Measurements from ENCODE around the gene ZNF800. TPM values are rescaled to one million over a fixed set of nuclear protein-coding genes. Genes with fewer than 3 reads are reported as not detected.

The ZNF800 gene
- polyA plus RNA-seq, 1 donor from 2014 or later, result 4.2 TPM

DNA sequence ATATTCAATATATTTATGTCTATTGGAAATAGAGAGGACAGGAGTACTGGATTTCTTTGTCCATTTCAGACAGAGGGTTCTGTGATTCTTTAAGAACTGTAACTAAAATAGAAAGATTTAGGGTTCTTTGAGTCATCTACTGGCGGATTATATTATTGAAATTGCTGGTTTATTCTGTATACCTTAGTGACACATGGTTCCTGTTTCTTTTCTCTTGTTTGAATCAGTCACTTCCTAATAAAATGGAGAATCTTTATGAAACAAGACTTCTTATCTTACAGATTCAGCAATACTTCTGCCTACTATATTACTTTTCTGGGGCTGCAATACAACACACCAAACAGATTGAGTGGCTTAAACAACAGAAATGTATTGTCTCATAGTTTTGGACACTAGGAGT is 20.8 kb upstream of the ZNF800 start:
- Histone ChIP-seq H3K79me2 (replicated peaks; ENCODE audit: insufficient read depth, low read length) (no peaks in the 10 kb centered on the region), H3F3A (ENCODE audit: insufficient read depth, low read length, poor library complexity, severe bottlenecking) (no peaks in the 10 kb centered on the region), H3K4me2 (ENCODE audit: low read length) (no peak overlapping the region), H3K9me3 (ENCODE audit: low read length) (no peaks in the 10 kb centered on the region), H3K9me2 (ENCODE audit: insufficient read depth, low read length) (no peaks in the 10 kb centered on the region), H3K27ac (ENCODE audit: low read length) (no peak overlapping the region), H3K9ac (ENCODE audit: low read length) (no peak overlapping the region), H4K20me1 (ENCODE audit: insufficient read depth) (no peaks in the 10 kb centered on the region), H3K4me3 (ENCODE audit: low read length) (no peak overlapping the region), H3K27me3 (ENCODE audit: insufficient read depth, low read depth, low read length) (no peaks in the 10 kb centered on the region), H3K36me3 (ENCODE audit: insufficient read depth, low read length) (no peaks in the 10 kb centered on the region), H2AFZ (ENCODE audit: low read depth, low read length) (no peak overlapping the region)
- TF ChIP-seq POLR2AphosphoS5 (IDR thresholded peaks at IDR 0.05) (no peak), EZH2 (IDR thresholded peaks at IDR 0.05; ENCODE audit: borderline replicate concordance, insufficient read depth, low read length, poor library complexity, severe bottlenecking) (no peak), EP300 (conservative IDR thresholded peaks at IDR 0.05; ENCODE audit: poor library complexity, severe bottlenecking) (no peak)

DNA sequence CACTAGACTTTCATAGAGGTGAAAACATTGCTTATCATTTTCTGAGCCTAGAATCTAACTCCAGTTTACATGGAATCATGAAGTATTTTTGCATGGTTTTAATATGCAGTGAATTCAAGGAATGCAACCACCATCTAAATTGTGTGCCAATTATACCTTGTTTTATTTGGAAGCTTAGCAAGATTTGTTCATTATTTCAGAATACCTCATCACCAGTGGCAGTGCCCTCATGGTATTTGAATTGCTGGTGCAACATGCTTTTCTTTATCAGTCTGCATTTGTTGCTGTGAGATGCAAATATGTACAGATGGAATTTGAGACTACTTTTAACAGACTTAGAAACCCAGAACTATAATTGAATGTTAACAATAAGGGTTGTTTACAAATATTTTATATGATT is 18.7 kb upstream of the ZNF800 start:
- no peaks in the 10 kb centered on the region for H3K9me3 ChIP-seq (ENCODE audit: low read length)
- no peaks in the 10 kb centered on the region for H4K20me1 ChIP-seq (ENCODE audit: insufficient read depth)
- no peaks in the 10 kb centered on the region for H3F3A ChIP-seq (ENCODE audit: insufficient read depth, low read length, poor library complexity, severe bottlenecking)
- no peak overlapping the region for H2AFZ ChIP-seq (ENCODE audit: low read depth, low read length)
- H3K4me2 ChIP-seq (ENCODE audit: low read length), result no peak overlapping the region
- H3K36me3 ChIP-seq (ENCODE audit: insufficient read depth, low read length), result no peaks in the 10 kb centered on the region
- H3K79me2 ChIP-seq (replicated peaks; ENCODE audit: insufficient read depth, low read length), result no peaks in the 10 kb centered on the region
- H3K4me3 ChIP-seq (ENCODE audit: low read length), result no peak overlapping the region
- TF ChIP-seq RAD21 (conservative IDR thresholded peaks at IDR 0.05) (no peak), POLR2AphosphoS5 (IDR thresholded peaks at IDR 0.05) (no peak), SMC3 (conservative IDR thresholded peaks at IDR 0.05; ENCODE audit: poor library complexity) (no peak), MXI1 (conservative IDR thresholded peaks at IDR 0.05; ENCODE audit: poor library complexity, severe bottlenecking) (no peak), TAF1 (IDR thresholded peaks at IDR 0.05; ENCODE audit: low read depth) (no peak), EP300 (conservative IDR thresholded peaks at IDR 0.05; ENCODE audit: poor library complexity, severe bottlenecking) (no peak), EZH2 (IDR thresholded peaks at IDR 0.05; ENCODE audit: borderline replicate concordance, insufficient read depth, low read length, poor library complexity, severe bottlenecking) (no peak)
- TF ChIP-seq, protein P1, sequence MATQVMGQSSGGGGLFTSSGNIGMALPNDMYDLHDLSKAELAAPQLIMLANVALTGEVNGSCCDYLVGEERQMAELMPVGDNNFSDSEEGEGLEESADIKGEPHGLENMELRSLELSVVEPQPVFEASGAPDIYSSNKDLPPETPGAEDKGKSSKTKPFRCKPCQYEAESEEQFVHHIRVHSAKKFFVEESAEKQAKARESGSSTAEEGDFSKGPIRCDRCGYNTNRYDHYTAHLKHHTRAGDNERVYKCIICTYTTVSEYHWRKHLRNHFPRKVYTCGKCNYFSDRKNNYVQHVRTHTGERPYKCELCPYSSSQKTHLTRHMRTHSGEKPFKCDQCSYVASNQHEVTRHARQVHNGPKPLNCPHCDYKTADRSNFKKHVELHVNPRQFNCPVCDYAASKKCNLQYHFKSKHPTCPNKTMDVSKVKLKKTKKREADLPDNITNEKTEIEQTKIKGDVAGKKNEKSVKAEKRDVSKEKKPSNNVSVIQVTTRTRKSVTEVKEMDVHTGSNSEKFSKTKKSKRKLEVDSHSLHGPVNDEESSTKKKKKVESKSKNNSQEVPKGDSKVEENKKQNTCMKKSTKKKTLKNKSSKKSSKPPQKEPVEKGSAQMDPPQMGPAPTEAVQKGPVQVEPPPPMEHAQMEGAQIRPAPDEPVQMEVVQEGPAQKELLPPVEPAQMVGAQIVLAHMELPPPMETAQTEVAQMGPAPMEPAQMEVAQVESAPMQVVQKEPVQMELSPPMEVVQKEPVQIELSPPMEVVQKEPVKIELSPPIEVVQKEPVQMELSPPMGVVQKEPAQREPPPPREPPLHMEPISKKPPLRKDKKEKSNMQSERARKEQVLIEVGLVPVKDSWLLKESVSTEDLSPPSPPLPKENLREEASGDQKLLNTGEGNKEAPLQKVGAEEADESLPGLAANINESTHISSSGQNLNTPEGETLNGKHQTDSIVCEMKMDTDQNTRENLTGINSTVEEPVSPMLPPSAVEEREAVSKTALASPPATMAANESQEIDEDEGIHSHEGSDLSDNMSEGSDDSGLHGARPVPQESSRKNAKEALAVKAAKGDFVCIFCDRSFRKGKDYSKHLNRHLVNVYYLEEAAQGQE (IDR thresholded peaks at IDR 0.05; ENCODE audit: borderline replicate concordance), result no peak
- TF ChIP-seq, protein P2, sequence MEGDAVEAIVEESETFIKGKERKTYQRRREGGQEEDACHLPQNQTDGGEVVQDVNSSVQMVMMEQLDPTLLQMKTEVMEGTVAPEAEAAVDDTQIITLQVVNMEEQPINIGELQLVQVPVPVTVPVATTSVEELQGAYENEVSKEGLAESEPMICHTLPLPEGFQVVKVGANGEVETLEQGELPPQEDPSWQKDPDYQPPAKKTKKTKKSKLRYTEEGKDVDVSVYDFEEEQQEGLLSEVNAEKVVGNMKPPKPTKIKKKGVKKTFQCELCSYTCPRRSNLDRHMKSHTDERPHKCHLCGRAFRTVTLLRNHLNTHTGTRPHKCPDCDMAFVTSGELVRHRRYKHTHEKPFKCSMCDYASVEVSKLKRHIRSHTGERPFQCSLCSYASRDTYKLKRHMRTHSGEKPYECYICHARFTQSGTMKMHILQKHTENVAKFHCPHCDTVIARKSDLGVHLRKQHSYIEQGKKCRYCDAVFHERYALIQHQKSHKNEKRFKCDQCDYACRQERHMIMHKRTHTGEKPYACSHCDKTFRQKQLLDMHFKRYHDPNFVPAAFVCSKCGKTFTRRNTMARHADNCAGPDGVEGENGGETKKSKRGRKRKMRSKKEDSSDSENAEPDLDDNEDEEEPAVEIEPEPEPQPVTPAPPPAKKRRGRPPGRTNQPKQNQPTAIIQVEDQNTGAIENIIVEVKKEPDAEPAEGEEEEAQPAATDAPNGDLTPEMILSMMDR (IDR thresholded peaks at IDR 0.05; ENCODE audit: poor library complexity, severe bottlenecking), result no peak
- H3K9ac ChIP-seq (ENCODE audit: low read length), result no peak overlapping the region
- H3K27ac ChIP-seq (ENCODE audit: low read length), result no peak overlapping the region
- H3K9me2 ChIP-seq (ENCODE audit: insufficient read depth, low read length), result no peaks in the 10 kb centered on the region
- H3K27me3 ChIP-seq (ENCODE audit: insufficient read depth, low read depth, low read length), result no peaks in the 10 kb centered on the region

DNA sequence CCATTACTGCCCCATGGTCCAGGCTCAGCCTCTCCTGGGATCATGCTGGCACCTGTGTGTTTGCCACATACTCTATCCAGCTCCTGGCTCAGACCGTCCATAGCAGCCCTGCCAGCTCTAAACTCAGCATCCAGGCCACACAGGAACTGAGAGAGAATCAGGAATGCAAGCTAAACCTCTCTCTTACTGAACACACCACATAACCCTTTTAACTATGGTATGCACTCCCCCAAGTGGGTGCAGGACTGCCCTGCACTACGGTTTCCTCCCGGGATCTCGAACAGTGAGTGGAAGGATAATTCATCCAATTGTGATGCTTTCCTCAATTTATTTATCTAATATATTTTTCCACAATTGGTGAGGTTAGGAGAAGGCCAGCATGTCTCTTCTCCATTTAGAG is 17.1 kb upstream of the ZNF800 start:
- no peaks in the 10 kb centered on the region for H3F3A ChIP-seq (ENCODE audit: insufficient read depth, low read length, poor library complexity, severe bottlenecking)
- no peaks in the 10 kb centered on the region for H3K27me3 ChIP-seq (ENCODE audit: insufficient read depth, low read depth, low read length)
- no peak overlapping the region for H2AFZ ChIP-seq (ENCODE audit: low read depth, low read length)
- no peaks in the 10 kb centered on the region for H3K9me3 ChIP-seq (ENCODE audit: low read length)
- no peak overlapping the region for H3K4me3 ChIP-seq (ENCODE audit: low read length)
- no peak overlapping the region for H3K4me2 ChIP-seq (ENCODE audit: low read length)
- H3K79me2 ChIP-seq (replicated peaks; ENCODE audit: insufficient read depth, low read length), result no peaks in the 10 kb centered on the region
- no peaks in the 10 kb centered on the region for H4K20me1 ChIP-seq (ENCODE audit: insufficient read depth)
- no peaks in the 10 kb centered on the region for H3K36me3 ChIP-seq (ENCODE audit: insufficient read depth, low read length)
- no peak overlapping the region for H3K27ac ChIP-seq (ENCODE audit: low read length)
- no peak overlapping the region for H3K9ac ChIP-seq (ENCODE audit: low read length)
- no peak for TF ChIP-seq SMC3 (conservative IDR thresholded peaks at IDR 0.05; ENCODE audit: poor library complexity)
- TF ChIP-seq TAF1 (IDR thresholded peaks at IDR 0.05; ENCODE audit: low read depth), result no peak
- TF ChIP-seq, protein P2 (IDR thresholded peaks at IDR 0.05; ENCODE audit: poor library complexity, severe bottlenecking), result no peak
- no peak for TF ChIP-seq POLR2AphosphoS5 (IDR thresholded peaks at IDR 0.05)
- TF ChIP-seq EP300 (conservative IDR thresholded peaks at IDR 0.05; ENCODE audit: poor library complexity, severe bottlenecking), result no peak
- TF ChIP-seq, protein P1 (IDR thresholded peaks at IDR 0.05; ENCODE audit: borderline replicate concordance), result no peak
- TF ChIP-seq MXI1 (conservative IDR thresholded peaks at IDR 0.05; ENCODE audit: poor library complexity, severe bottlenecking), result no peak
- no peak for TF ChIP-seq EZH2 (IDR thresholded peaks at IDR 0.05; ENCODE audit: borderline replicate concordance, insufficient read depth, low read length, poor library complexity, severe bottlenecking)
- TF ChIP-seq RAD21 (conservative IDR thresholded peaks at IDR 0.05), result no peak
- no peaks in the 10 kb centered on the region for H3K9me2 ChIP-seq (ENCODE audit: insufficient read depth, low read length)
